K562 (cell line): Measurements from ENCODE around the gene WDR55. TPM values are rescaled to one million over a fixed set of nuclear protein-coding genes. Genes with fewer than 3 reads are reported as not detected.

Source experiments
- ADNP ChIP-seq: fragments of 200-800 bp; sonication (Bioruptor generic); IDR thresholded peaks from 2 replicates; pipeline ENCODE4 v1.6.1; 2016; ENCODE audit warnings: missing genetic modification characterization, missing compliant biosample characterization
- ATF1 ChIP-seq, 2 experiments: fragments of 450-650 bp in 1 of 2; IDR thresholded peaks; 2 replicates each; pipeline ENCODE4 v1.6.1; 2016; ENCODE audit warnings: missing compliant biosample characterization in 1 of 2, missing genetic modification characterization in 1 of 2
- ID3 ChIP-seq, 2 experiments: fragments of 250-450 bp in 1 of 2; fragments of 450-650 bp in 1 of 2; sonication (Bioruptor Pico) in 1 of 2; IDR thresholded peaks; 2 replicates each; pipeline versions ENCODE4 v1.6.1 to v1.8.0; 2016 to 2021; ENCODE audit warnings: mild to moderate bottlenecking in 2 of 2, moderate library complexity in 2 of 2, missing compliant biosample characterization in 1 of 2, missing genetic modification characterization in 1 of 2
- KDM1A ChIP-seq, 2 experiments: fragments of 450-650 bp; IDR thresholded peaks; 2 replicates each; pipeline ENCODE4 v1.6.1; 2016; ENCODE audit warnings: mild to moderate bottlenecking in 2 of 2
- MIER1 ChIP-seq: fragments of 450-650 bp; IDR thresholded peaks from 2 replicates; pipeline ENCODE4 v1.6.1; 2016; ENCODE audit warnings: antibody characterized with exemption, mild to moderate bottlenecking, low read depth
- NCOR1 ChIP-seq: fragments of 450-650 bp; IDR thresholded peaks from 2 replicates; pipeline ENCODE4 v1.6.1; 2016; ENCODE audit warnings: mild to moderate bottlenecking, moderate library complexity
- RFX7 ChIP-seq: fragments of 250-450 bp; sonication (Bioruptor Pico); IDR thresholded peaks from 2 replicates; pipeline ENCODE4 v1.5.1; 2021; ENCODE audit warnings: mild to moderate bottlenecking
- RUNX1 ChIP-seq: sonication (generic); IDR thresholded peaks from 2 replicates; pipeline ENCODE4 v1.6.1; 2016; ENCODE audit warnings: antibody characterized with exemption, low read depth
- SAP30 ChIP-seq: fragments of 200-600 bp; sonication (generic); IDR thresholded peaks from 2 replicates; pipeline ENCODE4 v1.6.1; 2012; ENCODE audit warnings: borderline replicate concordance, low read depth, mild to moderate bottlenecking, moderate library complexity, low read length, control low read depth, inconsistent platforms; ENCODE audit not compliant: insufficient read depth, poor library complexity, severe bottlenecking
- TAF9B ChIP-seq: fragments of 450-650 bp; IDR thresholded peaks from 2 replicates; pipeline ENCODE4 v1.6.1; 2018; ENCODE audit warnings: mild to moderate bottlenecking; ENCODE audit not compliant: partially characterized antibody
- TCF3 ChIP-seq: sonication (generic); formaldehyde crosslinking; IDR thresholded peaks from 2 replicates; pipeline ENCODE4 v1.4.0; 2020; ENCODE audit warnings: mild to moderate bottlenecking, missing genetic modification reagents
- TEAD2 ChIP-seq: fragments of 450-650 bp; IDR thresholded peaks from 2 replicates; pipeline ENCODE4 v1.6.1; 2016; ENCODE audit warnings: missing genetic modification characterization, control low read depth, missing compliant biosample characterization
- ZKSCAN1 ChIP-seq: fragments of 150-350 bp; IDR thresholded peaks from 2 replicates; pipeline ENCODE4 v1.6.1; 2016; ENCODE audit warnings: low read depth, low read length
- ZNF197 ChIP-seq: fragments of 200-800 bp; sonication (Bioruptor generic); IDR thresholded peaks from 2 replicates; pipeline ENCODE4 v1.6.1; 2016; ENCODE audit warnings: low read depth, missing genetic modification characterization, missing compliant biosample characterization
- polyA plus RNA-seq, 8 experiments: library from polyadenylated mRNA; depleted of rRNA in 4 of 8; stranded (reverse) in 5 of 8; unstranded in 3 of 8; fragments of >200 nt; fragmentation: Nextera tagmentation in 2 of 8; fragmentation: Illumina TruSeq in 1 of 8; extraction: Ambion mirVana in 2 of 8; extraction: Trizol in 1 of 8; gene quantifications; 2 replicates each; pipeline versions ENCODE4 v1.2.1 to v1.2.3, GENCODE V29; 2011 to 2014; ENCODE audit warnings: inconsistent platforms in 1 of 8, missing spikeins in 1 of 8
- total RNA-seq, 7 experiments: library from RNA; depleted of rRNA in 6 of 7; stranded (reverse); fragments of >200 nt in 6 of 7; fragmentation: Illumina TruSeq in 2 of 7; extraction: Trizol in 2 of 7; gene quantifications; 2 replicates each; pipeline versions ENCODE4 v1.2.1 to v1.2.3, GENCODE V29; 2011 to 2021; ENCODE audit warnings: low replicate concordance in 1 of 7
- TF ChIP-seq, protein P1 (sequence below): fragments of 450-650 bp; IDR thresholded peaks from 2 replicates; pipeline ENCODE4 v1.6.1; 2016; ENCODE audit warnings: borderline replicate concordance
- TF ChIP-seq, protein P2 (sequence below): fragments of 450-650 bp; IDR thresholded peaks from 2 replicates; pipeline ENCODE4 v1.6.1; 2014; ENCODE audit warnings: low read depth, mild to moderate bottlenecking, moderate library complexity, borderline replicate concordance
- TF ChIP-seq, protein P3 (sequence below): fragments of 450-650 bp; conservative IDR thresholded peaks from 2 replicates; pipeline ENCODE4 v1.6.1; 2016; ENCODE audit warnings: missing genetic modification characterization, low read depth, mild to moderate bottlenecking, control low read depth, missing compliant biosample characterization
- TF ChIP-seq, protein P4 (sequence below): fragments of 250-450 bp; sonication (Bioruptor Pico); IDR thresholded peaks from 2 replicates; pipeline ENCODE4 v1.4.0; 2020; ENCODE audit warnings: mild to moderate bottlenecking, moderate library complexity, borderline replicate concordance

Gene WDR55
- total and polyA plus RNA-seq, 9 of the 15 experiments (the other 6 are each of a cell fraction or from before 2014, with no cell fraction given): 5.2 to 45.0 (median 29.3) TPM

DNA sequence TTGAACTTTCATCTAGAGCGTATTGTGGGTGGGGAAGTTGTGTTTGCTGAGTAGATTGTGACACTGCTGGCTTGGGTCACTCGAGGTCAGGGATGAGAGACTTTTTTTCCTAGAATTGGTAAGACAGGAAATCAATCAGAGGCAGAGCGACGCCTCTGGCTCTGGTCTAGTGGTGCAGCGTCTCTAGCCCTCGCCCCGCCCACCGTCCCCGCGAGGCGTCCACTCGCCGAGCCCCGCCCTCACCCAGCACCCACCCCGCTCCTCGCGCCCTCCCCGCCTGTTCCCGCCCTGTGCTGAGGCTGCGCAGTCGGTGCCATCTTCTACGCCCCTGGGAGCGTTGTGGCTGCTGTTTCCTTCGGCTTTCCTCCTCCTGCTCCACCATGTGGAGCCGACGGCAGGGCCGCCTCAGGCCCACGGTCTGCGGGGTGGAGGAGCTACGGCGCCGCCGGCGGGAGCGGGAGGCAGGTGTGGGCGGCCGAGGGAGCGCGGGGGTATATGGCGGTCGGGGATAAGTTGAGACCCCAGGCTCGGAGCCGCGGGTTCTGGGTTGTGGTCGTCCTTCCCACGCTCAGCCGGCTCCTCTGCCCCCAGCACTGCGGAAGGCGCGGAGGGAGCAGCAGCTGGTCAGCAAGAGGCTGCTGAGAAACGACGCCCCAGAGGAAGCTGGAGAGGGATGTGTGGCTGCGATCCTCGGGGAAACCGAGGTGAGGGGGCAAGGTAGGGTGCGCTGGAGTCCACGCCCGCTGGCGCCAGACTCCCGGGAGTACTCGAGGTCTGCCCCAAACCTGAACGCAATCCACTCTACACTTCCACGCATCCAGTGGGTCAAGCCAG is 25.3 kb upstream of the WDR55 start, which contains the start of gene TMCO6 (continued):
- TF ChIP-seq, protein P1, sequence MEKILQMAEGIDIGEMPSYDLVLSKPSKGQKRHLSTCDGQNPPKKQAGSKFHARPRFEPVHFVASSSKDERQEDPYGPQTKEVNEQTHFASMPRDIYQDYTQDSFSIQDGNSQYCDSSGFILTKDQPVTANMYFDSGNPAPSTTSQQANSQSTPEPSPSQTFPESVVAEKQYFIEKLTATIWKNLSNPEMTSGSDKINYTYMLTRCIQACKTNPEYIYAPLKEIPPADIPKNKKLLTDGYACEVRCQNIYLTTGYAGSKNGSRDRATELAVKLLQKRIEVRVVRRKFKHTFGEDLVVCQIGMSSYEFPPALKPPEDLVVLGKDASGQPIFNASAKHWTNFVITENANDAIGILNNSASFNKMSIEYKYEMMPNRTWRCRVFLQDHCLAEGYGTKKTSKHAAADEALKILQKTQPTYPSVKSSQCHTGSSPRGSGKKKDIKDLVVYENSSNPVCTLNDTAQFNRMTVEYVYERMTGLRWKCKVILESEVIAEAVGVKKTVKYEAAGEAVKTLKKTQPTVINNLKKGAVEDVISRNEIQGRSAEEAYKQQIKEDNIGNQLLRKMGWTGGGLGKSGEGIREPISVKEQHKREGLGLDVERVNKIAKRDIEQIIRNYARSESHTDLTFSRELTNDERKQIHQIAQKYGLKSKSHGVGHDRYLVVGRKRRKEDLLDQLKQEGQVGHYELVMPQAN: peak; percentile 74
- TF ChIP-seq ZKSCAN1 (no peak), TAF9B (no peak), SAP30 (peak; percentile 74), TCF3 (CRISPR knock-in tag) (peak; percentile 50), TEAD2 (tag) (no peak), RUNX1 (no peak; the same call in 1 of the 2 replicates), ADNP (no peak), MIER1 (no peak), ATF1 (CRISPR knock-in tag; IDR thresholded peaks at IDR 0.05) (no peak), ATF1 (tag; IDR thresholded peaks at IDR 0.05) (peak; percentile 82), ZNF197 (no peak), NCOR1 (peak; percentile 90), ID3 (CRISPR knock-in tag; IDR thresholded peaks at IDR 0.05) (no peak), ID3 (tag; IDR thresholded peaks at IDR 0.05) (peak; percentile 78; the same call in 1 of the 2 replicates), RFX7 (no peak), KDM1A (IDR thresholded peaks at IDR 0.05) (peak in 1 of 2 experiments; percentile 78; a peak in 3 of 4 replicates)
- TF ChIP-seq, protein P2, sequence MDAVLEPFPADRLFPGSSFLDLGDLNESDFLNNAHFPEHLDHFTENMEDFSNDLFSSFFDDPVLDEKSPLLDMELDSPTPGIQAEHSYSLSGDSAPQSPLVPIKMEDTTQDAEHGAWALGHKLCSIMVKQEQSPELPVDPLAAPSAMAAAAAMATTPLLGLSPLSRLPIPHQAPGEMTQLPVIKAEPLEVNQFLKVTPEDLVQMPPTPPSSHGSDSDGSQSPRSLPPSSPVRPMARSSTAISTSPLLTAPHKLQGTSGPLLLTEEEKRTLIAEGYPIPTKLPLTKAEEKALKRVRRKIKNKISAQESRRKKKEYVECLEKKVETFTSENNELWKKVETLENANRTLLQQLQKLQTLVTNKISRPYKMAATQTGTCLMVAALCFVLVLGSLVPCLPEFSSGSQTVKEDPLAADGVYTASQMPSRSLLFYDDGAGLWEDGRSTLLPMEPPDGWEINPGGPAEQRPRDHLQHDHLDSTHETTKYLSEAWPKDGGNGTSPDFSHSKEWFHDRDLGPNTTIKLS: no peak
- TF ChIP-seq, protein P3, sequence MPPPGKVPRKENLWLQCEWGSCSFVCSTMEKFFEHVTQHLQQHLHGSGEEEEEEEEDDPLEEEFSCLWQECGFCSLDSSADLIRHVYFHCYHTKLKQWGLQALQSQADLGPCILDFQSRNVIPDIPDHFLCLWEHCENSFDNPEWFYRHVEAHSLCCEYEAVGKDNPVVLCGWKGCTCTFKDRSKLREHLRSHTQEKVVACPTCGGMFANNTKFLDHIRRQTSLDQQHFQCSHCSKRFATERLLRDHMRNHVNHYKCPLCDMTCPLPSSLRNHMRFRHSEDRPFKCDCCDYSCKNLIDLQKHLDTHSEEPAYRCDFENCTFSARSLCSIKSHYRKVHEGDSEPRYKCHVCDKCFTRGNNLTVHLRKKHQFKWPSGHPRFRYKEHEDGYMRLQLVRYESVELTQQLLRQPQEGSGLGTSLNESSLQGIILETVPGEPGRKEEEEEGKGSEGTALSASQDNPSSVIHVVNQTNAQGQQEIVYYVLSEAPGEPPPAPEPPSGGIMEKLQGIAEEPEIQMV (tag): no peak
- TF ChIP-seq, protein P4, sequence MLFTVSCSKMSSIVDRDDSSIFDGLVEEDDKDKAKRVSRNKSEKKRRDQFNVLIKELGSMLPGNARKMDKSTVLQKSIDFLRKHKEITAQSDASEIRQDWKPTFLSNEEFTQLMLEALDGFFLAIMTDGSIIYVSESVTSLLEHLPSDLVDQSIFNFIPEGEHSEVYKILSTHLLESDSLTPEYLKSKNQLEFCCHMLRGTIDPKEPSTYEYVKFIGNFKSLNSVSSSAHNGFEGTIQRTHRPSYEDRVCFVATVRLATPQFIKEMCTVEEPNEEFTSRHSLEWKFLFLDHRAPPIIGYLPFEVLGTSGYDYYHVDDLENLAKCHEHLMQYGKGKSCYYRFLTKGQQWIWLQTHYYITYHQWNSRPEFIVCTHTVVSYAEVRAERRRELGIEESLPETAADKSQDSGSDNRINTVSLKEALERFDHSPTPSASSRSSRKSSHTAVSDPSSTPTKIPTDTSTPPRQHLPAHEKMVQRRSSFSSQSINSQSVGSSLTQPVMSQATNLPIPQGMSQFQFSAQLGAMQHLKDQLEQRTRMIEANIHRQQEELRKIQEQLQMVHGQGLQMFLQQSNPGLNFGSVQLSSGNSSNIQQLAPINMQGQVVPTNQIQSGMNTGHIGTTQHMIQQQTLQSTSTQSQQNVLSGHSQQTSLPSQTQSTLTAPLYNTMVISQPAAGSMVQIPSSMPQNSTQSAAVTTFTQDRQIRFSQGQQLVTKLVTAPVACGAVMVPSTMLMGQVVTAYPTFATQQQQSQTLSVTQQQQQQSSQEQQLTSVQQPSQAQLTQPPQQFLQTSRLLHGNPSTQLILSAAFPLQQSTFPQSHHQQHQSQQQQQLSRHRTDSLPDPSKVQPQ (CRISPR knock-in tag): no peak
